ENCODE measurements around the gene OTOG.

- TF ChIP-seq POLR2AphosphoS5 (IDR thresholded peaks at IDR 0.05; ENCODE audit: low read depth, low read length) (no peak), FOXP2 (optimal IDR thresholded peaks at IDR 0.05; ENCODE audit: borderline replicate concordance, extremely low read depth, extremely low read length, insufficient read depth) (no peak), SIN3A (IDR thresholded peaks at IDR 0.05; ENCODE audit: borderline replicate concordance, insufficient read depth, low read length) (no peak), TAF1 (IDR thresholded peaks at IDR 0.05; ENCODE audit: borderline replicate concordance, insufficient read depth, low read length) (no peak)
- TF ChIP-seq, protein P1, sequence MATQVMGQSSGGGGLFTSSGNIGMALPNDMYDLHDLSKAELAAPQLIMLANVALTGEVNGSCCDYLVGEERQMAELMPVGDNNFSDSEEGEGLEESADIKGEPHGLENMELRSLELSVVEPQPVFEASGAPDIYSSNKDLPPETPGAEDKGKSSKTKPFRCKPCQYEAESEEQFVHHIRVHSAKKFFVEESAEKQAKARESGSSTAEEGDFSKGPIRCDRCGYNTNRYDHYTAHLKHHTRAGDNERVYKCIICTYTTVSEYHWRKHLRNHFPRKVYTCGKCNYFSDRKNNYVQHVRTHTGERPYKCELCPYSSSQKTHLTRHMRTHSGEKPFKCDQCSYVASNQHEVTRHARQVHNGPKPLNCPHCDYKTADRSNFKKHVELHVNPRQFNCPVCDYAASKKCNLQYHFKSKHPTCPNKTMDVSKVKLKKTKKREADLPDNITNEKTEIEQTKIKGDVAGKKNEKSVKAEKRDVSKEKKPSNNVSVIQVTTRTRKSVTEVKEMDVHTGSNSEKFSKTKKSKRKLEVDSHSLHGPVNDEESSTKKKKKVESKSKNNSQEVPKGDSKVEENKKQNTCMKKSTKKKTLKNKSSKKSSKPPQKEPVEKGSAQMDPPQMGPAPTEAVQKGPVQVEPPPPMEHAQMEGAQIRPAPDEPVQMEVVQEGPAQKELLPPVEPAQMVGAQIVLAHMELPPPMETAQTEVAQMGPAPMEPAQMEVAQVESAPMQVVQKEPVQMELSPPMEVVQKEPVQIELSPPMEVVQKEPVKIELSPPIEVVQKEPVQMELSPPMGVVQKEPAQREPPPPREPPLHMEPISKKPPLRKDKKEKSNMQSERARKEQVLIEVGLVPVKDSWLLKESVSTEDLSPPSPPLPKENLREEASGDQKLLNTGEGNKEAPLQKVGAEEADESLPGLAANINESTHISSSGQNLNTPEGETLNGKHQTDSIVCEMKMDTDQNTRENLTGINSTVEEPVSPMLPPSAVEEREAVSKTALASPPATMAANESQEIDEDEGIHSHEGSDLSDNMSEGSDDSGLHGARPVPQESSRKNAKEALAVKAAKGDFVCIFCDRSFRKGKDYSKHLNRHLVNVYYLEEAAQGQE (IDR thresholded peaks at IDR 0.05; ENCODE audit: insufficient read depth in 1 of 2, low read depth in 2 of 2, low read length in 2 of 2) = no peak
These were observed 144.9 kb downstream of the OTOG start for GRCh38 chr11:17691976-17692375.

Data from PFSK-1 (cell line).